NT2/D1 (cell line): ENCODE results near the gene GPI.

Experiments used
- SUZ12 ChIP-seq: IDR thresholded peaks from 2 replicates; pipeline ENCODE4 v1.6.1; 2011; ENCODE audit not compliant: insufficient read length, insufficient read depth; ENCODE audit errors: extremely low read depth
- YY1 ChIP-seq: IDR thresholded peaks from 2 replicates; pipeline ENCODE4 v1.6.1; 2011; ENCODE audit not compliant: insufficient read length, insufficient read depth
- ZNF274 ChIP-seq: IDR thresholded peaks from 2 replicates; pipeline ENCODE4 v1.6.1; 2011; ENCODE audit warnings: mild to moderate bottlenecking, low read depth, low read length

- TF ChIP-seq SUZ12 (no peak), ZNF274 (no peak), YY1 (no peak)
These were observed 2.0 kb downstream of the GPI start for GRCh38 chr19:34366738-34367623.
